HG02973 (cell line): ENCODE results near the gene CCL25.
"Not testable (repeated sequence)": the region's sequence is repeated elsewhere in the genome, so short reads cannot be mapped to it uniquely, and the experiment has no call there.

Experiments used
- ATAC-seq: cut with Tn5 transposase; IDR thresholded peaks from one replicate; pipeline ENCODE4 v1.9.1; 2021; ENCODE audit warnings: moderate library complexity; ENCODE audit not compliant: unreplicated experiment

CCL25 gene

GRCh38 chr19:8052464-8052859 lies at the start of gene CCL25:
TSS of gene CCL25 (plus strand) at chr19:8052760. CDS start at chr19:8053050, 290 bp downstream.
- no peak for ATAC-seq

GRCh38 chr19:8004001-8004400 lies 48.6 kb upstream of the CCL25 start:
- ATAC-seq = no peak

GRCh38 chr19:8004723-8005513 lies 47.6 kb upstream of the CCL25 start:
- ATAC-seq = peak; percentile 37

GRCh38 chr19:8005534-8006256 lies 46.9 kb upstream of the CCL25 start, which contains the start of gene ELAVL1:
TSS of gene ELAVL1 (minus strand) at chr19:8005641. CDS start at chr19:7991815, 13,826 bp downstream.
- peak; percentile 74 for ATAC-seq

- ATAC-seq = no peak
Measured at GRCh38 chr19:8017808-8018207, 34.8 kb upstream of the CCL25 start.

- no peak for ATAC-seq
Measured at GRCh38 chr19:8020681-8021080, 31.9 kb upstream of the CCL25 start.

- ATAC-seq = no peak
Measured at GRCh38 chr19:8021374-8021773, 31.2 kb upstream of the CCL25 start.

- ATAC-seq = no peak
Measured at GRCh38 chr19:8022275-8022674, 30.3 kb upstream of the CCL25 start.

GRCh38 chr19:8023371-8023770 lies 29.2 kb upstream of the CCL25 start:
- no peak for ATAC-seq

- not testable (repeated sequence) for ATAC-seq
Measured at GRCh38 chr19:8024256-8024655, 28.3 kb upstream of the CCL25 start.

GRCh38 chr19:8025316-8025715 lies 27.2 kb upstream of the CCL25 start:
- ATAC-seq = no peak

- ATAC-seq = no peak
Measured at GRCh38 chr19:8028951-8029491, 23.5 kb upstream of the CCL25 start.

- ATAC-seq = no peak
Measured at GRCh38 chr19:8030960-8031359, 21.6 kb upstream of the CCL25 start.

- ATAC-seq = not testable (repeated sequence)
Measured at GRCh38 chr19:8033287-8034177, 19.0 kb upstream of the CCL25 start.

GRCh38 chr19:8034178-8034525 lies 18.4 kb upstream of the CCL25 start:
- no peak for ATAC-seq

GRCh38 chr19:8036434-8037099 lies 16.0 kb upstream of the CCL25 start:
- no peak for ATAC-seq

- ATAC-seq = no peak
Measured at GRCh38 chr19:8038815-8039214, 13.7 kb upstream of the CCL25 start.

- no peak for ATAC-seq
Measured at GRCh38 chr19:8039231-8039630, 13.3 kb upstream of the CCL25 start.

- no peak for ATAC-seq
Measured at GRCh38 chr19:8041531-8041931, 11.0 kb upstream of the CCL25 start.

- no peak for ATAC-seq
Measured at GRCh38 chr19:8042900-8043299, 9.7 kb upstream of the CCL25 start.
